GM19023 (cell line): Measurements from ENCODE around the gene SFTPA1.
A peak's percentile ranks its signal among the peaks of the same experiment; 100 is the strongest.
"Not testable (repeated sequence)": the region's sequence is repeated elsewhere in the genome, so short reads cannot be mapped to it uniquely, and the experiment has no call there.

ENCODE experiments used
- ATAC-seq: cut with Tn5 transposase; IDR thresholded peaks from one replicate; pipeline ENCODE4 v1.9.1; 2021; ENCODE audit warnings: mild to moderate bottlenecking, moderate library complexity; ENCODE audit not compliant: unreplicated experiment

Gene SFTPA1

GRCh38 chr10:79610601-79611191 lies at the start of gene SFTPA1:
SFTPA1 (plus strand) TSS chr10:79610939; CDS start chr10:79611826, 887 bp downstream.
- no peak for ATAC-seq

- no peak for ATAC-seq
Measured at GRCh38 chr10:79561257-79561656, 49.5 kb upstream of the SFTPA1 start.

GRCh38 chr10:79562135-79562756 lies 48.5 kb upstream of the SFTPA1 start:
- peak; percentile 80 for ATAC-seq

- no peak for ATAC-seq
Measured at GRCh38 chr10:79563426-79563825, 47.3 kb upstream of the SFTPA1 start.

GRCh38 chr10:79570624-79571023 lies 40.1 kb upstream of the SFTPA1 start:
- not testable (repeated sequence) for ATAC-seq

- no peak for ATAC-seq
Measured at GRCh38 chr10:79579361-79579760, 31.4 kb upstream of the SFTPA1 start.

GRCh38 chr10:79581044-79581443 lies 29.7 kb upstream of the SFTPA1 start:
- ATAC-seq: no peak

GRCh38 chr10:79582096-79582495 lies 28.6 kb upstream of the SFTPA1 start:
- ATAC-seq: no peak

- not testable (repeated sequence) for ATAC-seq
Measured at GRCh38 chr10:79582954-79583353, 27.8 kb upstream of the SFTPA1 start.

- ATAC-seq: no peak
Measured at GRCh38 chr10:79583488-79584024, 27.2 kb upstream of the SFTPA1 start.

GRCh38 chr10:79585870-79586527 lies 24.7 kb upstream of the SFTPA1 start:
- no peak for ATAC-seq

- ATAC-seq: no peak
Measured at GRCh38 chr10:79586933-79587332, 23.8 kb upstream of the SFTPA1 start.

GRCh38 chr10:79588800-79589199 lies 21.9 kb upstream of the SFTPA1 start:
- ATAC-seq: no peak

- no peak for ATAC-seq
Measured at GRCh38 chr10:79593377-79593776, 17.4 kb upstream of the SFTPA1 start.

GRCh38 chr10:79594565-79594964 lies 16.2 kb upstream of the SFTPA1 start:
- not testable (repeated sequence) for ATAC-seq

GRCh38 chr10:79595510-79595909 lies 15.2 kb upstream of the SFTPA1 start:
- no peak for ATAC-seq

- ATAC-seq: not testable (repeated sequence)
Measured at GRCh38 chr10:79599644-79600043, 11.1 kb upstream of the SFTPA1 start.

GRCh38 chr10:79601939-79602338 lies 8.8 kb upstream of the SFTPA1 start:
- ATAC-seq: no peak

- ATAC-seq: no peak
Measured at GRCh38 chr10:79602953-79603352, 7.8 kb upstream of the SFTPA1 start.

GRCh38 chr10:79604294-79604693 lies 6.4 kb upstream of the SFTPA1 start:
- no peak for ATAC-seq

- ATAC-seq: no peak
Measured at GRCh38 chr10:79605308-79605707, 5.4 kb upstream of the SFTPA1 start.
